ENCODE data around the gene SHLD2. TPM values are rescaled to one million over a fixed set of nuclear protein-coding genes. Genes with fewer than 3 reads are reported as not detected.

Gene SHLD2
- total and polyA plus RNA-seq, 10 of the 15 experiments (the other 5 are each of a cell fraction or from before 2014, with no cell fraction given), result 24.5 to 45.3 (median 30.1) TPM

GRCh38 chr10:87095236-87095945, 385 bp downstream of the SHLD2 start:
- no peaks in the 10 kb centered on the region; a peak in 2 of 4 replicates for H3K36me3 ChIP-seq (ENCODE audit: control insufficient read depth in 2 of 2, insufficient read depth in 2 of 2, low read length in 1 of 2)
- peak overlapping the region; percentile 88 for H3K4me3 ChIP-seq
- TSS peak; percentile 36 for BruUV-seq (replicated peaks)
- peak overlapping the region; percentile 88 for H3K9ac ChIP-seq (ENCODE audit: control insufficient read depth, insufficient read depth, low read length)
- ATAC-seq (peak; percentile 81), FAIRE-seq (no peak), DNase-seq (ENCODE audit: low read depth, low spot score) (peak; percentile 43)
- in situ Hi-C loops (cut with MboI), result no loop called here
- POLR2A ChIA-PET, result interaction anchor here (0.8 to 2.5 kb wide), 4 partner anchors 11 to 129 kb away, joined by 4 to 9 read pairs (median 4); no protein-coding TSS in a partner anchor
- RAD21 ChIA-PET (ENCODE audit: unreplicated experiment), result interaction anchor here (0.6 to 1.7 kb wide), 5 partner anchors 9 to 1792 kb away, joined by 3 to 8 read pairs (median 3); no protein-coding TSS in a partner anchor
- H3K79me2 ChIP-seq (ENCODE audit: control insufficient read depth, insufficient read depth, low read length), result peaks cover 59% of the 10 kb centered on the region
- CTCF ChIA-PET, result no interaction called here
- intact Hi-C loops (cut with micrococcal nuclease; ENCODE audit: unreplicated experiment), result no loop called here
- no peaks in the 10 kb centered on the region for H4K20me1 ChIP-seq (ENCODE audit: control insufficient read depth, insufficient read depth)
- peak overlapping the region; percentile 76 for H3K4me2 ChIP-seq (ENCODE audit: control insufficient read depth, insufficient read depth)
- H3K27me3 ChIP-seq (replicated peaks in 1 of 2; ENCODE audit: control insufficient read depth in 2 of 2, insufficient read depth in 2 of 2, low read length in 1 of 2), result no peaks in the 10 kb centered on the region
- no peaks in the 10 kb centered on the region; the same call in 2 of the 3 replicates for H3K9me3 ChIP-seq (replicated peaks; ENCODE audit: control insufficient read depth, insufficient read depth, low read length)
- H3K4me1 ChIP-seq (ENCODE audit: control insufficient read depth, insufficient read depth, low read length), result no peaks in the 10 kb centered on the region; the same call in 1 of the 2 replicates
- peak overlapping the region; percentile 81 for H2AFZ ChIP-seq (ENCODE audit: control insufficient read depth, low read depth, low read length)
- SMC1A ChIA-PET (ENCODE audit: uncharacterized antibody, unreplicated experiment), result interaction anchor here (0.8 to 2.5 kb wide), 4 partner anchors 11 to 402 kb away, joined by 3 to 21 read pairs (median 4); no protein-coding TSS in a partner anchor
- peak overlapping the region; percentile 81 for H3K27ac ChIP-seq (ENCODE audit: control insufficient read depth, insufficient read depth)
- 1% methylated on average over 49 of the region's 60 CpGs for WGBS (ENCODE audit: insufficient coverage, insufficient replicate concordance, low lambda C conversion rate, missing lambda C conversion rate)
- TF ChIP-seq NR2C2 (IDR thresholded peaks at IDR 0.05; ENCODE audit: borderline replicate concordance, control insufficient read depth, insufficient read length, low read depth), result no peak
- TF ChIP-seq PAX8 (IDR thresholded peaks at IDR 0.05), result no peak
- peak; percentile 61; the same call in 1 of the 2 replicates for TF ChIP-seq NBN (IDR thresholded peaks at IDR 0.05)
- peak; percentile 92 for TF ChIP-seq POLR2A (IDR thresholded peaks at IDR 0.05; ENCODE audit: low read depth, low read length)
- peak; percentile 85 to 96 for TF ChIP-seq BHLHE40 (IDR thresholded peaks at IDR 0.05; ENCODE audit: borderline replicate concordance in 1 of 2, low read depth in 2 of 2, low read length in 1 of 2)
- no peak for TF ChIP-seq ATF7 (IDR thresholded peaks at IDR 0.05; ENCODE audit: low read depth)
- no peak for TF ChIP-seq ZNF274 (IDR thresholded peaks at IDR 0.05; ENCODE audit: insufficient read depth, insufficient read length)
- TF ChIP-seq TCF7 (IDR thresholded peaks at IDR 0.05; ENCODE audit: borderline replicate concordance), result no peak
- TF ChIP-seq ELK1 (IDR thresholded peaks at IDR 0.05; ENCODE audit: low read depth, low read length), result no peak
- 0 out of 2 replicates have a peak, but pooled peaks have one; percentile 54 for TF ChIP-seq CBX5 (IDR thresholded peaks at IDR 0.05; ENCODE audit: low read depth)
- no peak for TF ChIP-seq KLF5 (IDR thresholded peaks at IDR 0.05; ENCODE audit: partially characterized antibody)
- TF ChIP-seq, protein P1, sequence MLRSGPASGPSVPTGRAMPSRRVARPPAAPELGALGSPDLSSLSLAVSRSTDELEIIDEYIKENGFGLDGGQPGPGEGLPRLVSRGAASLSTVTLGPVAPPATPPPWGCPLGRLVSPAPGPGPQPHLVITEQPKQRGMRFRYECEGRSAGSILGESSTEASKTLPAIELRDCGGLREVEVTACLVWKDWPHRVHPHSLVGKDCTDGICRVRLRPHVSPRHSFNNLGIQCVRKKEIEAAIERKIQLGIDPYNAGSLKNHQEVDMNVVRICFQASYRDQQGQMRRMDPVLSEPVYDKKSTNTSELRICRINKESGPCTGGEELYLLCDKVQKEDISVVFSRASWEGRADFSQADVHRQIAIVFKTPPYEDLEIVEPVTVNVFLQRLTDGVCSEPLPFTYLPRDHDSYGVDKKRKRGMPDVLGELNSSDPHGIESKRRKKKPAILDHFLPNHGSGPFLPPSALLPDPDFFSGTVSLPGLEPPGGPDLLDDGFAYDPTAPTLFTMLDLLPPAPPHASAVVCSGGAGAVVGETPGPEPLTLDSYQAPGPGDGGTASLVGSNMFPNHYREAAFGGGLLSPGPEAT (IDR thresholded peaks at IDR 0.05; ENCODE audit: low read depth), result peak; percentile 46; the same call in 1 of the 2 replicates
- peak; percentile 53; the same call in 1 of the 2 replicates for TF ChIP-seq PAX5 (IDR thresholded peaks at IDR 0.05; ENCODE audit: borderline replicate concordance, low read depth, low read length)
- no peak for TF ChIP-seq REST (IDR thresholded peaks at IDR 0.05; ENCODE audit: low read depth, low read length)
- no peak for TF ChIP-seq RBBP5 (conservative IDR thresholded peaks at IDR 0.05)
- no peak for TF ChIP-seq MEF2A (IDR thresholded peaks at IDR 0.05; ENCODE audit: insufficient read depth, low read depth, low read length)
- TF ChIP-seq HDAC2 (IDR thresholded peaks at IDR 0.05), result no peak
- no peak for TF ChIP-seq MTA2 (IDR thresholded peaks at IDR 0.05; ENCODE audit: low read depth)
- no peak for TF ChIP-seq RFX5 (IDR thresholded peaks at IDR 0.05; ENCODE audit: low read depth, low read length)
- peak; percentile 67 for TF ChIP-seq IKZF1 (conservative IDR thresholded peaks at IDR 0.05)

Data from GM12878 (cell line).